Chondrocyte (in vitro differentiated cells): ENCODE results near the gene MAP6D1. TPM values are rescaled to one million over a fixed set of nuclear protein-coding genes. Genes with fewer than 3 reads are reported as not detected.

Source experiments
- DNase-seq: peaks from one replicate; pipeline ENCODE4 v3.0.0; 2021; ENCODE audit warnings: mixed read lengths, low spot score
- H3K27ac Mint-ChIP-seq: one replicate; pipeline ENCODE4 v1.8.0; 2021; ENCODE audit warnings: mild to moderate bottlenecking, moderate library complexity, mixed read lengths; ENCODE audit not compliant: unreplicated experiment
- H3K27me3 Mint-ChIP-seq: 2 replicates; pipeline ENCODE4 v1.8.0; 2021; ENCODE audit warnings: low read depth, mixed read lengths
- H3K36me3 Mint-ChIP-seq: 2 replicates; pipeline ENCODE4 v1.8.0; 2021; ENCODE audit warnings: low read depth, mixed read lengths
- H3K4me1 Mint-ChIP-seq: 2 replicates; pipeline ENCODE4 v1.8.0; 2021; ENCODE audit warnings: low read depth, mild to moderate bottlenecking, mixed read lengths
- H3K4me3 Mint-ChIP-seq: one replicate; pipeline ENCODE4 v1.8.0; 2021; ENCODE audit warnings: mild to moderate bottlenecking, moderate library complexity, mixed read lengths; ENCODE audit not compliant: unreplicated experiment
- H3K9me3 Mint-ChIP-seq: 2 replicates; pipeline ENCODE4 v1.8.0; 2021; ENCODE audit warnings: low read depth, mixed read lengths
- long read RNA-seq: library from polyadenylated mRNA; stranded (forward); transcript quantifications from one replicate; pipeline ENCODE4 v2.0.0, GENCODE V29; 2021
- total RNA-seq: library from RNA; stranded (reverse); gene quantifications from 3 replicates; pipeline ENCODE4 v1.2.1, GENCODE V29; 2021
- TF ChIP-seq, protein P1 (sequence below): fragments of 200-600 bp; sonication (generic); IDR thresholded peaks from 2 replicates; pipeline ENCODE4 v1.5.0; 2021; ENCODE audit warnings: antibody characterized with exemption, mild to moderate bottlenecking, moderate library complexity

Gene MAP6D1
- 3.9 to 8.3 TPM (median 7.9 TPM) in 3 replicates for total RNA-seq
- long read RNA-seq, transcript MAP6D1-201 (3 exons, 2,111 nt): major isoform, 27 of 37 reads
- long read RNA-seq, partial matches to known transcripts: 0 of 37 reads
- long read RNA-seq, other reads (novel, unspliced or antisense): 6 of 37 reads

DNA sequence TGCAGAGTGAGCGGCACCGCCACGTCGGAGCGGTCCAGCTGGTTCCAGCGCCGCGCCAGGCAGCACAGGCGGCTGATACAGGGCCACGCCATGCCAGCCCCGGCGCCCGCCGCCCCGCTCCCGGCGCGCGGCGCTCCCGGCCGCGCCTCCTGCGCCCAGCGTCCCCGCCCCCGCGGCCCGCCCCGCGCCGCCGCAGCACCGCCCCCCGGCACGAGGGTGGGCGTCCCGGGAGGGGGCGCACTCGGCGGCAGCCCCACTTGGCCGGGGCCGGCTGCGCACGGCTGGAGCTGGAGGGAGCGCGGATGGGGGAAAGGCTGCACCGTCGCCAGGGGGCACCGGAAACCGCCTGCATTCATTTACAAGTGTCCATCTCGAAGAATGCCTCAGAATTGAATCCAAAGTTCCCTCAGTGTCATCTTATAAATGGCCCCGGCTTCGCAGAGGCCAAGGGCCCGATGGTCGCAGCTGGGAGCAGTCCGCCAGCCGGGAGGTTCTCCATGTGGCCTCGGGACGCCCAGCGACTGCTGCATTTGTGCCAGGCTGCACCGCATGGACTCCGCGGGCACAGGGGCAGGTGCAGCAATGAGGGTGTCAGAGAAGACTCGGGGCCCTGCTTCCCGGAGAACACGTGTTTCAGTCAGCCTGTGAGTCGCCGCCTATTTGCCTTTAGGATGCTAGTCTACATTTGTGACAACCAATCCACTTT lies at the start of gene MAP6D1:
MAP6D1 (minus strand) TSS at position 122 of the 706 bp plus-strand sequence; CDS start at position 92, 30 bp downstream.
- Mint-ChIP-seq H3K4me1 (peaks cover 15% of the 10 kb centered on the region), H3K27ac (peak within 1 kb of the TSS; percentile 49), H3K36me3 (peaks cover 3% of the 10 kb centered on the region), H3K9me3 (no peaks in the 10 kb centered on the region), H3K27me3 (no peaks in the 10 kb centered on the region), H3K4me3 (peak within 1 kb of the TSS; percentile 78)
- TF ChIP-seq, protein P1, sequence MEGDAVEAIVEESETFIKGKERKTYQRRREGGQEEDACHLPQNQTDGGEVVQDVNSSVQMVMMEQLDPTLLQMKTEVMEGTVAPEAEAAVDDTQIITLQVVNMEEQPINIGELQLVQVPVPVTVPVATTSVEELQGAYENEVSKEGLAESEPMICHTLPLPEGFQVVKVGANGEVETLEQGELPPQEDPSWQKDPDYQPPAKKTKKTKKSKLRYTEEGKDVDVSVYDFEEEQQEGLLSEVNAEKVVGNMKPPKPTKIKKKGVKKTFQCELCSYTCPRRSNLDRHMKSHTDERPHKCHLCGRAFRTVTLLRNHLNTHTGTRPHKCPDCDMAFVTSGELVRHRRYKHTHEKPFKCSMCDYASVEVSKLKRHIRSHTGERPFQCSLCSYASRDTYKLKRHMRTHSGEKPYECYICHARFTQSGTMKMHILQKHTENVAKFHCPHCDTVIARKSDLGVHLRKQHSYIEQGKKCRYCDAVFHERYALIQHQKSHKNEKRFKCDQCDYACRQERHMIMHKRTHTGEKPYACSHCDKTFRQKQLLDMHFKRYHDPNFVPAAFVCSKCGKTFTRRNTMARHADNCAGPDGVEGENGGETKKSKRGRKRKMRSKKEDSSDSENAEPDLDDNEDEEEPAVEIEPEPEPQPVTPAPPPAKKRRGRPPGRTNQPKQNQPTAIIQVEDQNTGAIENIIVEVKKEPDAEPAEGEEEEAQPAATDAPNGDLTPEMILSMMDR: peak; percentile 76
- DNase-seq: no peak

DNA sequence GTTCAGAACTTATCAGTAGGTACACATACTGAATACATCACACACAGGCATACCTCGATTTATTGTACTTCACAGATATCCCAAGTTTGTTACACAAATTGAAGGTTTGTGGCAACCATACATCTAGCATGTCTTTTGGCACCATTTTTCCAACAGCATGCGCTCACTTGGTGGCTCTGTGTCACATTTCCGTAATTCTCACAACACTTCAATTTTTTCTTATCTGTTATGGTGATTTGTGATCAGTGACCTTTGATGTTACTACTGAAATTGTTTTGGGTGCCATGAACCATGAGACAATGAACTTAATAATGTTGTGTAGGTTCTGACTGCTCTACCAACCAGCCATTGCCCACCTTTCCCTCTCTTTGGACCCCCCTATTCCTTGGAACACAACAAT lies 48.5 kb upstream of the MAP6D1 start:
- no peaks in the 10 kb centered on the region for H3K27me3 Mint-ChIP-seq
- TF ChIP-seq, protein P1: no peak
- no peak overlapping the region for H3K4me3 Mint-ChIP-seq

DNA sequence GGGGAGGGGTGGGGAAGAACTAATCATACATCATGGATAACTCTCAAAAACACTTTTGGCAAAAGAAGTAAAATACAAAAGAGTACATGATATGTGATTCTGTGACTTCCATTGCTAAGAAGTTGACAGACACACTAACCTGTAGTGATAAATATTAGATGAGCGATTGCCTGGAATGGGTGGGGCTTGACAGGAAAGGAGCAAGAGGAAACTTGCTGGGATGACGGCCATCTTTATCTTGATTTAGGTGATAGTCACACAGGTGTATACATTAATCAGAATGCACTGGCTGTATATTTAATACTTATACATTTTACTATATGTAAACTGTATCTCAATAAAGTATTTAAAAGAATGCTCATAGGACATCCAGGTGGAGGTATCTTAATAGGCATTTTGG lies 46.2 kb upstream of the MAP6D1 start:
- no peak overlapping the region for H3K27ac Mint-ChIP-seq
- TF ChIP-seq, protein P1: no peak
- DNase-seq: no peak
- H3K9me3 Mint-ChIP-seq: no peaks in the 10 kb centered on the region
- H3K4me1 Mint-ChIP-seq: peaks cover 6% of the 10 kb centered on the region
- peaks cover 2% of the 10 kb centered on the region for H3K36me3 Mint-ChIP-seq
- H3K27me3 Mint-ChIP-seq: no peaks in the 10 kb centered on the region
- H3K4me3 Mint-ChIP-seq: no peak overlapping the region

More for the DNA sequence above, 48.5 kb upstream of the MAP6D1 start:
- DNase-seq: no peak
- H3K4me1 Mint-ChIP-seq: peaks cover 6% of the 10 kb centered on the region
- H3K27ac Mint-ChIP-seq: no peak overlapping the region
- H3K9me3 Mint-ChIP-seq: no peaks in the 10 kb centered on the region
- peaks cover 3% of the 10 kb centered on the region for H3K36me3 Mint-ChIP-seq

DNA sequence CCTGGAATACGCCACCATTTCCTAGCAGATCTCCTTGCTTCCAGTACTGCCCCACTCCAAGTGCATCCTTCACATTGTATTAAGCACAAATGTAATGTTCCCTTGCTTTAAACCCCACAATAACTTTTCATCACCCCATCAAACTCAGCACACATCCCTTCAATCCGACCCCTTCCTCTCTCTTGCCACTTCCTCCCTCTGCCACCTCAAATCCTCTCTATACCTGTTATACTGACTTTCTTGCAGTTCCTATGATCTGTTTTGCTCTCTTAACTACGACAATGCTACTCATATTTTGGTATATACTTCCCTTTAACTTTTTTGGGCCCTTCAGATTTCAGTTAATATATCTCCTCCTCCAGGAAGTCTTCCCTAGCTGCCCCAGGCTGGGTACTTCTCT lies 45.2 kb upstream of the MAP6D1 start:
- Mint-ChIP-seq H3K4me3 (no peak overlapping the region), H3K9me3 (no peaks in the 10 kb centered on the region), H3K36me3 (peaks cover 2% of the 10 kb centered on the region), H3K27me3 (no peaks in the 10 kb centered on the region), H3K4me1 (peaks cover 6% of the 10 kb centered on the region), H3K27ac (no peak overlapping the region)
- DNase-seq: no peak
- TF ChIP-seq, protein P1: no peak

DNA sequence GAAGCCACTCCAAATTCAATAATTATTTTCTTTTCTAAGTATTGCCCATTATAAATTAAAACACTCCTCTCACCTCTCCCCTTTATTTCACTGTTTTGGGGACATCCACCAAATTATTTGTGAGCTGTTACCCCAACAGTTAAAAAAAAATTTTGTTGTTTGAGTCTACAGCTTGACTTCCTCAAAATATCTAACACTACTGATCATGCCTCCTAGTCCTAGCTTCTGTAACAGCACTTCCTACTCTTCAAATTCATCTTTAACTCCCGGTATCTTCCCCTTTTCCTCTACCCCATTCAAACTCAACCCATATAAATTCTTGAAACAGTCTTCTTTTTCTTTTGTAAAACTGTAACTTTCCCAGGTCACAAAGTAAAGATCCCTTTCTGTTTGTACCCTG lies 43.4 kb upstream of the MAP6D1 start:
- TF ChIP-seq, protein P1: no peak
- no peak overlapping the region for H3K4me3 Mint-ChIP-seq
- H3K27me3 Mint-ChIP-seq: no peaks in the 10 kb centered on the region
- H3K4me1 Mint-ChIP-seq: no peaks in the 10 kb centered on the region
- no peak for DNase-seq
- no peak overlapping the region for H3K27ac Mint-ChIP-seq
- H3K36me3 Mint-ChIP-seq: peaks cover 6% of the 10 kb centered on the region
- no peaks in the 10 kb centered on the region for H3K9me3 Mint-ChIP-seq
